LHCN-M2 (cell line): ENCODE measurements around the gene STAB1. TPM values are rescaled to one million over a fixed set of nuclear protein-coding genes. Genes with fewer than 3 reads are reported as not detected.
A peak's percentile ranks its signal among the peaks of the same experiment; 100 is the strongest.

ENCODE experiments used
- DNase-seq: peaks from one replicate; pipeline ENCODE4 v3.0.0-alpha.2; 2012; ENCODE audit warnings: low read depth
- total RNA-seq: library from RNA; depleted of rRNA; stranded (reverse); fragments of >200 nt; gene quantifications from 2 replicates; pipeline ENCODE4 v1.2.3, GENCODE V29; 2014; rRNA removed

STAB1 gene
- total RNA-seq, 1 experiment from 2014 or later = under 0.01 TPM

- no peak for DNase-seq
Measured at GRCh38 chr3:52557011-52557960, 62.1 kb downstream of the STAB1 start.

GRCh38 chr3:52558436-52558835 is 63.3 kb downstream of the STAB1 start:
- DNase-seq = no peak

GRCh38 chr3:52561028-52561747 is 66.0 kb downstream of the STAB1 start:
- DNase-seq = peak; percentile 9

DNA sequence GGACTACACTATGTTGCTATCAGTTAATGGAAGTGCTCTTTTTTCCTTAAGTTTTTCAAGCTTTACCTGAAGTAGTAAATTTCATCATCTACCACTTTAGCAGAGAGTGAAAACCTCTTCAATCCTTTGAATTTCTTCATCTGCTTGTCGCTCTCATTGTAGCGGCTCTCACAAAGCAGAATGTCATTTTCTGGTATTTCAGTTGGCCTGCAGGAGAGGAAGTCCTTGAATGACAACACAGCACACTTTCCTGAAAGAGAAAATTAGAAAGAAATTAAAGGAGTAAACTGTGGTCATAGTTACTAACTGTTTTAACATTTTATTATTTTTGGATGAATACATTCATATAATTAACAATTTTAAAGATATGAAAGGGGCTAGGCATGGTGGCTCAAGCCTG is 68.8 kb downstream of the STAB1 start:
- no peak for DNase-seq

GRCh38 chr3:52568069-52568468 is 72.9 kb downstream of the STAB1 start:
- DNase-seq = no peak

DNA sequence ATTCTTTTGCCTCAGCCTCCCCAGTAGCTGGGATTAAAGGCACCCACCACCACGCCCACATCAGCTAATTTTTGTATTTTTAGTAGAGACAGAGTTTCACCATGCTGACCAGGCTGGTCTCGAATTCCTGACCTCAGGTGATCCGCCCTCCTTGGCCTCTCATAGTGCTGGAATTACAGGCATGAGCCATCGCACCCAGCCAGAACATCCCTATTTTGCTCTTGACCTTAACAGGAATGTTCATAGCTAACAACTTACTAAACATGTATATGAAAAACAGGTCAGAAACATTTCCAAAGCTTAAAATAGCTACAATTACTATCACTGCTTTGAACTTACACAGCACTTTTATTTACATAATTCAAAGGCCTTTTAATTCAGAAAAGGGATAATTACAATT is 74.9 kb downstream of the STAB1 start:
- DNase-seq = peak; percentile 35

GRCh38 chr3:52572221-52572620 is 77.1 kb downstream of the STAB1 start:
- DNase-seq = no peak

Other genes starting within 250 kb of the STAB1 start
- gene PPM1M, start 249.6 kb upstream of the STAB1 start, total RNA-seq = 16.0 and 22.3 TPM in 2 replicates
- 44.5 and 58.0 TPM in 2 replicates for gene WDR82, start 216.7 kb upstream of the STAB1 start, total RNA-seq
- gene GLYCTK, start 207.5 kb upstream of the STAB1 start, total RNA-seq = 13.0 and 20.4 TPM in 2 replicates
- gene DNAH1, start 179.0 kb upstream of the STAB1 start, total RNA-seq = 0.71 and 2.1 TPM in 2 replicates
- 79.2 and 99.6 TPM in 2 replicates for gene BAP1, start 85.3 kb upstream of the STAB1 start, total RNA-seq
- gene PHF7, start 84.7 kb upstream of the STAB1 start, total RNA-seq = 3.5 and 6.9 TPM in 2 replicates
- gene SEMA3G, start 50.2 kb upstream of the STAB1 start, total RNA-seq = not detected in 2 replicates
- gene TNNC1, start 41.3 kb upstream of the STAB1 start, total RNA-seq = 1.5 and 8.2 TPM in 2 replicates
- 45.7 and 48.7 TPM in 2 replicates for gene NISCH, start 39.7 kb upstream of the STAB1 start, total RNA-seq
- 118 and 133 TPM in 2 replicates for gene NT5DC2, start 38.5 kb downstream of the STAB1 start, total RNA-seq
- gene UQCC5, start 41.3 kb downstream of the STAB1 start, total RNA-seq = 1.1 and 1.7 TPM in 2 replicates
- gene PBRM1, start 190.6 kb downstream of the STAB1 start, total RNA-seq = 58.0 and 65.4 TPM in 2 replicates
- gene GNL3, start 190.7 kb downstream of the STAB1 start, total RNA-seq = 119 and 148 TPM in 2 replicates
- 77.3 and 85.2 TPM in 2 replicates for gene GLT8D1, start 210.5 kb downstream of the STAB1 start, total RNA-seq
- 187 and 265 TPM in 2 replicates for gene SPCS1, start 210.8 kb downstream of the STAB1 start, total RNA-seq